SH-SY5Y (cell line): ENCODE measurements around the gene SNED1.

ENCODE experiments used
- GATA2 ChIP-seq: IDR thresholded peaks from 2 replicates; pipeline ENCODE4 v1.6.1; 2011; ENCODE audit warnings: mild to moderate bottlenecking, low read depth, low read length
- GATA3 ChIP-seq: IDR thresholded peaks from 2 replicates; pipeline ENCODE4 v1.6.1; 2011; ENCODE audit warnings: low read depth, mild to moderate bottlenecking, low read length, moderate library complexity

DNA sequence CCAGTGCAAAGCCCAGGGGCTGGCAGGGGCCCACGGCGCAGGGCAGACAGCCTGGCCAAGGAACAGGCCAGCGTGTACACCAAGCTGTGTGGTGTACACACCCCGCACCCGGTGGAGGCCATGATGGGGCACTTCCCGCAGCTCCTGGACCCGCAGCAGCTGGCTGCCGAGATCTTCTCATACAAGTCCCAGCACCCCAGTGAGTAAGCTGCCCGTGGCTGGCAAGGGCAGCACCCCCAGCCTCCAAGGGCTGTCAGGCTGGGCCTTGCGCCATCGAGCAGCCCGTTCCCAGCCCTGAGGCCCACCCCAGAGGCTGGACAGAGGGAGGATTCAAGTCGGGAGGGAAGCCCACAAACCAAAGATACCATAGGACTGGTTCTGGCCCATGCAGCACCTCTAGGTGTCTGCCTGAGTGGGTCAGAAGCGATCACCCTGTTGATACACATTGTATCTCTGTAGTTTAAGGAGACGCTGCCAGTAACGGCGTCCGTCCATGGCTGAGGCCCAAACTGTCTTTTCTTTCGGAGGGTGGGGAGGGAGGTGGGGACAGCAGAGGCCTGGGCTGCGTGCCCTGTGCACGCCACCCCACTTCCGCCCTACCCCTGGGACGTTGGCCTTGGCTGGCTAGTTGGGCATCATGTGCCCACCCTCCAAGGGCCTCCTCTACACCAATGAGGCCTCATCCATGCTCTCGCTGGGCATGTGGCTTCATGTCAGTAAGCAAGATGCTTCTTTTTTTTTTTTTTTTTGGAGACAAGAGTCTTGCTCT, 120.5 kb downstream of the SNED1 start:
- TF ChIP-seq GATA2 (no peak), GATA3 (no peak)
